Measurements from ENCODE around the gene EXOC2. TPM values are rescaled to one million over a fixed set of nuclear protein-coding genes. Genes with fewer than 3 reads are reported as not detected.

Gene EXOC2
- total RNA-seq, 1 donor from 2014 or later: 31.3 TPM

- Mint-ChIP-seq H3K27ac (ENCODE audit: unreplicated experiment) (no peak overlapping the region), H3K4me3 (ENCODE audit: unreplicated experiment) (no peak overlapping the region), H3K9me3 (ENCODE audit: unreplicated experiment) (peaks cover 3% of the 10 kb centered on the region), H3K27me3 (ENCODE audit: unreplicated experiment) (no peaks in the 10 kb centered on the region), H3K4me1 (ENCODE audit: low read depth, unreplicated experiment) (peaks cover 13% of the 10 kb centered on the region), H3K36me3 (ENCODE audit: unreplicated experiment) (no peaks in the 10 kb centered on the region)
- DNase-seq: no peak
- TF ChIP-seq CTCF (IDR thresholded peaks at IDR 0.05; ENCODE audit: partially characterized antibody, unreplicated experiment): no peak
Observed at GRCh38 chr6:501891-502601, 190.9 kb downstream of the EXOC2 start.

GRCh38 chr6:499617-500016 is 193.3 kb downstream of the EXOC2 start:
- H3K4me3 Mint-ChIP-seq (ENCODE audit: unreplicated experiment): no peak overlapping the region
- H3K27ac Mint-ChIP-seq (ENCODE audit: unreplicated experiment): no peak overlapping the region
- H3K4me1 Mint-ChIP-seq (ENCODE audit: low read depth, unreplicated experiment): peaks cover 4% of the 10 kb centered on the region
- no peaks in the 10 kb centered on the region for H3K27me3 Mint-ChIP-seq (ENCODE audit: unreplicated experiment)
- TF ChIP-seq CTCF (IDR thresholded peaks at IDR 0.05; ENCODE audit: partially characterized antibody, unreplicated experiment): no peak
- H3K9me3 Mint-ChIP-seq (ENCODE audit: unreplicated experiment): no peaks in the 10 kb centered on the region
- no peaks in the 10 kb centered on the region for H3K36me3 Mint-ChIP-seq (ENCODE audit: unreplicated experiment)
- no peak for DNase-seq

GRCh38 chr6:498795-499231 is 194.1 kb downstream of the EXOC2 start:
- Mint-ChIP-seq H3K27me3 (ENCODE audit: unreplicated experiment) (no peaks in the 10 kb centered on the region), H3K4me1 (ENCODE audit: low read depth, unreplicated experiment) (peaks cover 4% of the 10 kb centered on the region), H3K4me3 (ENCODE audit: unreplicated experiment) (no peak overlapping the region), H3K9me3 (ENCODE audit: unreplicated experiment) (no peaks in the 10 kb centered on the region), H3K36me3 (ENCODE audit: unreplicated experiment) (no peaks in the 10 kb centered on the region), H3K27ac (ENCODE audit: unreplicated experiment) (no peak overlapping the region)
- no peak for DNase-seq
- no peak for TF ChIP-seq CTCF (IDR thresholded peaks at IDR 0.05; ENCODE audit: partially characterized antibody, unreplicated experiment)

GRCh38 chr6:497258-497657 is 195.7 kb downstream of the EXOC2 start:
- no peak for TF ChIP-seq CTCF (IDR thresholded peaks at IDR 0.05; ENCODE audit: partially characterized antibody, unreplicated experiment)
- Mint-ChIP-seq H3K27me3 (ENCODE audit: unreplicated experiment) (no peaks in the 10 kb centered on the region), H3K36me3 (ENCODE audit: unreplicated experiment) (peaks cover 5% of the 10 kb centered on the region), H3K27ac (ENCODE audit: unreplicated experiment) (no peak overlapping the region), H3K4me1 (ENCODE audit: low read depth, unreplicated experiment) (peaks cover 4% of the 10 kb centered on the region), H3K9me3 (ENCODE audit: unreplicated experiment) (no peaks in the 10 kb centered on the region), H3K4me3 (ENCODE audit: unreplicated experiment) (no peak overlapping the region)
- DNase-seq: no peak

- H3K27me3 Mint-ChIP-seq (ENCODE audit: unreplicated experiment): no peaks in the 10 kb centered on the region
- no peak for TF ChIP-seq CTCF (IDR thresholded peaks at IDR 0.05; ENCODE audit: partially characterized antibody, unreplicated experiment)
- no peak for DNase-seq
- peaks cover 8% of the 10 kb centered on the region for H3K36me3 Mint-ChIP-seq (ENCODE audit: unreplicated experiment)
- H3K4me3 Mint-ChIP-seq (ENCODE audit: unreplicated experiment): no peak overlapping the region
- H3K27ac Mint-ChIP-seq (ENCODE audit: unreplicated experiment): no peak overlapping the region
- peaks cover 4% of the 10 kb centered on the region for H3K4me1 Mint-ChIP-seq (ENCODE audit: low read depth, unreplicated experiment)
- no peaks in the 10 kb centered on the region for H3K9me3 Mint-ChIP-seq (ENCODE audit: unreplicated experiment)
Observed at GRCh38 chr6:496649-497048, 196.3 kb downstream of the EXOC2 start.
